Natural killer cell (primary cell): Measurements from ENCODE around the gene SCYL3. TPM values are rescaled to one million over a fixed set of nuclear protein-coding genes. Genes with fewer than 3 reads are reported as not detected.
A peak's percentile ranks its signal among the peaks of the same experiment; 100 is the strongest.

Source experiments
- ATAC-seq, 3 donors: fragments of 150-1000 bp in 2 of 3; fragments of 200-7000 bp in 1 of 3; cut with Tn5 transposase; 1 replicate in 1 of 3; 2 replicates in 2 of 3; pipeline ENCODE4 v1.10.0; 2021; ENCODE audit warnings: mild to moderate bottlenecking in 2 of 3, moderate library complexity in 2 of 3
- DNase-seq, 2 donors: peaks; one replicate each; pipeline versions ENCODE4 v3.0.0 to v3.0.0-alpha.2; 2013 to 2021; ENCODE audit warnings: mixed read lengths in 1 of 2
- H3K27ac ChIP-seq: one replicate; pipeline ENCODE4 v1.5.1; 2013; ENCODE audit warnings: mild to moderate bottlenecking, low read length
- H3K27me3 ChIP-seq: one replicate; pipeline ENCODE4 v1.6.1; 2013; ENCODE audit warnings: low read length; ENCODE audit not compliant: control insufficient read depth, insufficient read depth
- H3K36me3 ChIP-seq: one replicate; pipeline ENCODE4 v1.6.1; 2013; ENCODE audit warnings: low read length; ENCODE audit not compliant: control insufficient read depth, insufficient read depth
- H3K4me1 ChIP-seq: one replicate; pipeline ENCODE4 v1.6.1; 2013; ENCODE audit warnings: low read length; ENCODE audit not compliant: control insufficient read depth, insufficient read depth
- H3K4me3 ChIP-seq: one replicate; pipeline ENCODE4 v1.5.1; 2013; ENCODE audit warnings: low read length
- H3K9me3 ChIP-seq: one replicate; pipeline ENCODE4 v1.6.1; 2013; ENCODE audit warnings: low read length; ENCODE audit not compliant: control insufficient read depth, insufficient read depth
- H3K27ac Mint-ChIP-seq, 2 donors: one replicate each; pipeline ENCODE4 v1.8.0; 2022; ENCODE audit warnings: mild to moderate bottlenecking in 2 of 2, mixed read lengths in 2 of 2, moderate library complexity in 1 of 2
- H3K27me3 Mint-ChIP-seq, 2 donors: one replicate each; pipeline ENCODE4 v1.8.0; 2022; ENCODE audit warnings: low read depth in 2 of 2, mixed read lengths in 2 of 2
- H3K36me3 Mint-ChIP-seq: one replicate; pipeline ENCODE4 v1.8.0; 2022; ENCODE audit warnings: mixed read lengths
- H3K4me1 Mint-ChIP-seq, 2 donors: one replicate each; pipeline ENCODE4 v1.8.0; 2022; ENCODE audit warnings: mixed read lengths in 2 of 2
- H3K4me3 Mint-ChIP-seq: one replicate; pipeline ENCODE4 v1.8.0; 2022; ENCODE audit warnings: mild to moderate bottlenecking, moderate library complexity, mixed read lengths
- H3K9me3 Mint-ChIP-seq, 2 donors: one replicate each; pipeline ENCODE4 v1.8.0; 2022; ENCODE audit warnings: mixed read lengths in 2 of 2
- WGBS: methylation state at CpG from one replicate; pipeline ENCODE4 v1.1.7; 2013; ENCODE audit warnings: missing lambda C conversion rate; ENCODE audit not compliant: insufficient coverage; 5-methylcytosine and 5-hydroxymethylcytosine counted together
- intact Hi-C: fragments of 100-400 bp; cut with micrococcal nuclease; formaldehyde crosslinking; loops from one replicate; pipeline ENCODE4 v1.14.2; 2022
- total RNA-seq, 4 donors: library from RNA; stranded (reverse); fragments of 120-200 nt in 1 of 4; gene quantifications; one replicate each; pipeline versions ENCODE4 v1.2.3 to v1.2.4, GENCODE V29; 2013 to 2022
- TF ChIP-seq, protein P1 (sequence below): fragments of 200-600 bp; IDR thresholded peaks from one replicate; pipeline ENCODE4 v1.8.0; 2022; ENCODE audit warnings: antibody characterized with exemption

Gene SCYL3
- total RNA-seq, 3 donors from 2014 or later (not counting 1 experiment from before 2014, with no cell fraction given) = 6.0 to 12.3 (median 7.0) TPM

DNA sequence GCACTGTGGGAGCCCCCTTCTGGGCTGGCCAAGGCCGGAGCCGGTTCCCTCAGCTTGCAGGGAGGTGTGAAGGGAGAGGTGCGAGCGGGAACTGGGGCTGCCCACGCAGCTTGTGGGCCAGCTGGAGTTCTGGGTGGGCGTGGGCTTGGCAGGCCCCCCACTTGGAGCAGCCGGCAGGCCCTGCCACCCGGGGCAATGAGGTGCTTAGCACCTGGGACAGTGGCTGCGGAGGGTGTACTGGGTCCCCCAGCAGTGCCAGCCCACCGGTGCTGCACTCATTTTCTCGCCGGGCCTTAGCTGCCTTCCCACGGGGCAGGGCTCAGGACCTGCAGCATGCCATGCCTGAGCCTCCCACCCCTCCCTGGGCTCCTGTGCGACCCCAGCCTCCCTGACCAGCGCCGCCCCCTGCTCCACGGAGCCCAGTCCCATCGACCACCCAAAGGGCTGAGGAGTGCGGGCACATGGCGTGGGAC, 11.6 kb downstream of the SCYL3 start:
- H3K9me3 Mint-ChIP-seq = no peaks in the 10 kb centered on the region
- H3K4me1 Mint-ChIP-seq = peaks cover 11 to 36% of the 10 kb centered on the region in 2 donors
- H3K36me3 Mint-ChIP-seq = peaks cover 14% of the 10 kb centered on the region
- intact Hi-C loops = no loop called here
- Histone ChIP-seq H3K4me3 (no peak overlapping the region), H3K27ac (no peak overlapping the region), H3K27me3 (no peaks in the 10 kb centered on the region), H3K4me1 (no peaks in the 10 kb centered on the region), H3K36me3 (peaks cover 29% of the 10 kb centered on the region), H3K9me3 (no peaks in the 10 kb centered on the region)
- no peak for DNase-seq
- no peaks in the 10 kb centered on the region for H3K27me3 Mint-ChIP-seq
- no peak overlapping the region for H3K4me3 Mint-ChIP-seq
- no peak for ATAC-seq
- TF ChIP-seq, protein P1, sequence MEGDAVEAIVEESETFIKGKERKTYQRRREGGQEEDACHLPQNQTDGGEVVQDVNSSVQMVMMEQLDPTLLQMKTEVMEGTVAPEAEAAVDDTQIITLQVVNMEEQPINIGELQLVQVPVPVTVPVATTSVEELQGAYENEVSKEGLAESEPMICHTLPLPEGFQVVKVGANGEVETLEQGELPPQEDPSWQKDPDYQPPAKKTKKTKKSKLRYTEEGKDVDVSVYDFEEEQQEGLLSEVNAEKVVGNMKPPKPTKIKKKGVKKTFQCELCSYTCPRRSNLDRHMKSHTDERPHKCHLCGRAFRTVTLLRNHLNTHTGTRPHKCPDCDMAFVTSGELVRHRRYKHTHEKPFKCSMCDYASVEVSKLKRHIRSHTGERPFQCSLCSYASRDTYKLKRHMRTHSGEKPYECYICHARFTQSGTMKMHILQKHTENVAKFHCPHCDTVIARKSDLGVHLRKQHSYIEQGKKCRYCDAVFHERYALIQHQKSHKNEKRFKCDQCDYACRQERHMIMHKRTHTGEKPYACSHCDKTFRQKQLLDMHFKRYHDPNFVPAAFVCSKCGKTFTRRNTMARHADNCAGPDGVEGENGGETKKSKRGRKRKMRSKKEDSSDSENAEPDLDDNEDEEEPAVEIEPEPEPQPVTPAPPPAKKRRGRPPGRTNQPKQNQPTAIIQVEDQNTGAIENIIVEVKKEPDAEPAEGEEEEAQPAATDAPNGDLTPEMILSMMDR = no peak
- WGBS = 96% methylated on average over 20 of the region's 20 CpGs
- H3K27ac Mint-ChIP-seq = peak overlapping the region in 1 of 2 donors; percentile 79

DNA sequence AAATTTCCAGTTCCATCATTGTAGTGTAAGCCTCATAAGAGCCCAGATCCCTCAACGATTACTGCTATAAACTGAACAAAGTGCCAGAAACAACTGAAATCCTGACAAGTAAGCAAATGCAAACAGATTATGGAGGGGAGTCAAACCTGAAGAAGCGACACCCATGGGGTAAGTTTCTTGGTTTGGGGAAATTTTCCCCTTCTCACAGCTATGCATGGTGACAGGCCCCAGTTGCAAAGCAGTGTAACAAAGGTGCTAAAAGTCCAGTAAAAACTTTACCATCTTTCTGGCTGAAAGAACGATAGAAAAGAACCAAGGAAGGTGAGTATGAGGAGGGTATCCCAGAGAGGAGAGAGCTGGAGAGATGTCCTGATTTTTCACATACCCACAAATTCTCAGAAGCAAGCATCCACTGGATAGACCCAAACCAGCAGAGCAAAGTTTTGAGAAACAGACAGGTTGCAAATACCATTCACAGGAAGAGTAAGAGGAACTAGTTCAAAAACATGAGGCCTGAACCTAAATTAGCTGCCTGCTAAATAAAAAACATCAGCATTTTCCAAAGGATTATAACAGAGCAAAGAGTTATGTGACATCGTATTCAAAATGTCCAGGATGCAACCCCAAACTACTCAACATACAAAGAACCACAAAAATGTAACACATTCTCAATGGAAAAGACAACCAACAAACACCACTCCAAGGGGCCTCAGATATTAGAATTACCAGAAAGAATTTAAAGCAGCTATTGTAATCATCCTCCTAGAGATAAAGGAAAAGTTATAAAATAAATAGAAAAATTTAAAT, 14.5 kb downstream of the SCYL3 start:
- no peak overlapping the region for H3K4me3 Mint-ChIP-seq
- peaks cover 3% of the 10 kb centered on the region for H3K36me3 Mint-ChIP-seq
- Histone ChIP-seq H3K27ac (no peak overlapping the region), H3K4me3 (no peak overlapping the region), H3K9me3 (no peaks in the 10 kb centered on the region), H3K27me3 (no peaks in the 10 kb centered on the region), H3K36me3 (peaks cover 34% of the 10 kb centered on the region), H3K4me1 (no peaks in the 10 kb centered on the region)
- H3K9me3 Mint-ChIP-seq = no peaks in the 10 kb centered on the region
- H3K27me3 Mint-ChIP-seq = no peaks in the 10 kb centered on the region
- TF ChIP-seq, protein P1 = no peak
- ATAC-seq = no peak
- H3K27ac Mint-ChIP-seq = peak overlapping the region; percentile 10 to 11
- no peak for DNase-seq
- peaks cover 13 to 33% of the 10 kb centered on the region in 2 donors for H3K4me1 Mint-ChIP-seq
- intact Hi-C loops = no loop called here
- 63% methylated on average over 4 of the region's 4 CpGs for WGBS

GRCh38 chr1:169878498-169878897, 15.2 kb downstream of the SCYL3 start:
- peaks cover 17 to 38% of the 10 kb centered on the region in 2 donors for H3K4me1 Mint-ChIP-seq
- H3K36me3 Mint-ChIP-seq = peaks cover 10% of the 10 kb centered on the region
- peak overlapping the region in 1 of 2 donors; percentile 10 for H3K27ac Mint-ChIP-seq

More at GRCh38 chr1:169878498-169878897, 15.2 kb downstream of the SCYL3 start:
- Mint-ChIP-seq H3K9me3 (no peaks in the 10 kb centered on the region), H3K27me3 (no peaks in the 10 kb centered on the region), H3K4me3 (no peak overlapping the region)
- no peaks in the 10 kb centered on the region for H3K9me3 ChIP-seq
- TF ChIP-seq, protein P1 = no peak
- ATAC-seq (no peak), DNase-seq (no peak)
- no peak overlapping the region for H3K4me3 ChIP-seq
- H3K27ac ChIP-seq = no peak overlapping the region
- H3K36me3 ChIP-seq = peaks cover 41% of the 10 kb centered on the region
- H3K27me3 ChIP-seq = no peaks in the 10 kb centered on the region
- intact Hi-C loops = no loop called here
- WGBS = 100% methylated on average over 3 of the region's 4 CpGs
- no peaks in the 10 kb centered on the region for H3K4me1 ChIP-seq
